GM19238 (cell line): ENCODE data around the gene ZDHHC16.
A peak's percentile ranks its signal among the peaks of the same experiment; 100 is the strongest.
"Not testable (repeated sequence)": the region's sequence is repeated elsewhere in the genome, so short reads cannot be mapped to it uniquely, and the experiment has no call there.

ENCODE experiments used
- DNase-seq: peaks from one replicate; pipeline ENCODE4 v3.0.0; 2011; ENCODE audit warnings: low spot score; ENCODE audit not compliant: insufficient read length

ZDHHC16 gene

GRCh38 chr10:97434055-97434454 is 11.9 kb upstream of the ZDHHC16 start:
- no peak for DNase-seq

GRCh38 chr10:97434557-97434956 is 11.4 kb upstream of the ZDHHC16 start:
- DNase-seq = no peak

- no peak for DNase-seq
These were observed 10.8 kb upstream of the ZDHHC16 start for GRCh38 chr10:97435211-97435610.

- no peak for DNase-seq
These were observed 3.7 kb upstream of the ZDHHC16 start for GRCh38 chr10:97442277-97442676.

GRCh38 chr10:97444212-97444611 is 1.8 kb upstream of the ZDHHC16 start:
- DNase-seq = no peak

- DNase-seq = no peak
These were observed 636 bp upstream of the ZDHHC16 start for GRCh38 chr10:97445357-97445721.

- no peak for DNase-seq
These were observed 4.9 kb downstream of the ZDHHC16 start for GRCh38 chr10:97450828-97451227.

- DNase-seq = no peak
These were observed 5.6 kb downstream of the ZDHHC16 start for GRCh38 chr10:97451605-97452004.

GRCh38 chr10:97452352-97452751 is 6.4 kb downstream of the ZDHHC16 start:
- DNase-seq = no peak

- DNase-seq = no peak
These were observed 8.5 kb downstream of the ZDHHC16 start for GRCh38 chr10:97454330-97455036.

- DNase-seq = no peak
These were observed 10.2 kb downstream of the ZDHHC16 start for GRCh38 chr10:97456034-97456685.

GRCh38 chr10:97456686-97457065 is 10.7 kb downstream of the ZDHHC16 start:
- no peak for DNase-seq

GRCh38 chr10:97459111-97459510 is 13.1 kb downstream of the ZDHHC16 start:
- no peak for DNase-seq

- DNase-seq = no peak
These were observed 14.0 kb downstream of the ZDHHC16 start for GRCh38 chr10:97459933-97460332.

- no peak for DNase-seq
These were observed 16.3 kb downstream of the ZDHHC16 start for GRCh38 chr10:97462309-97462708.

GRCh38 chr10:97463363-97464132 is 17.6 kb downstream of the ZDHHC16 start:
- DNase-seq = peak; percentile 26

GRCh38 chr10:97464226-97464625 is 18.3 kb downstream of the ZDHHC16 start:
- DNase-seq = no peak

- no peak for DNase-seq
These were observed 20.0 kb downstream of the ZDHHC16 start for GRCh38 chr10:97465982-97466381.

GRCh38 chr10:97466755-97467154 is 20.8 kb downstream of the ZDHHC16 start:
- no peak for DNase-seq

GRCh38 chr10:97468162-97468561 is 22.2 kb downstream of the ZDHHC16 start:
- DNase-seq = no peak

- not testable (repeated sequence) for DNase-seq
These were observed 22.8 kb downstream of the ZDHHC16 start for GRCh38 chr10:97468781-97469180.

GRCh38 chr10:97474918-97475317 is 28.9 kb downstream of the ZDHHC16 start:
- no peak for DNase-seq
